OCI-LY1 (cell line): ENCODE data around the gene HIC1.

Source experiments
- EZH2 ChIP-seq: fragments of 200-600 bp; sonication (generic), shearing (Covaris generic); IDR thresholded peaks from 2 replicates; pipeline ENCODE4 v1.8.0; 2017; ENCODE audit warnings: borderline replicate concordance, mixed run types, mild to moderate bottlenecking, antibody characterized with exemption, low read length, moderate library complexity, mixed read lengths
- TF ChIP-seq, protein P1 (sequence below): fragments of 200-600 bp; sonication (generic), shearing (Covaris generic); IDR thresholded peaks from 2 replicates; pipeline ENCODE4 v1.5.1; 2017; ENCODE audit warnings: mild to moderate bottlenecking, antibody characterized with exemption, low read length, moderate library complexity, mixed read lengths

DNA sequence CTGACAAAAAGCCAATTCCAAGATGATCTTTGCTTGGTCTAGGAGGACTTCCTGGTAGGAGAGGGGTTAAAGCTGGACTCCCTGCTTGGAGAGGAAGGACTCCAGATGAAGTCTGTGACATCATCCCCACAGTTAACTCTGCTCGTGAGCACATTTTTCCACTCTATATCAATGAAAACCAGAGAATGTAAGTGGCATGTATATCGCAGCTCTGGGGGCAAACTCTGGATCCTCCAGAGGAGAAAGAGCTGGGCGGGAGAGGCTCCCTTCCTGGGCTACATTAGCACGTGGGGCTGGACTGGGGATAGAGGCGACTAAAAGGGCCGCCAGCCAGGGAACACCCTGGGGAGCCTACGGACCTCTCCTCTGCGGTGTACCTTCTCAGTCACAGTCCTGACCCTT is 34.1 kb downstream of the HIC1 start:
- TF ChIP-seq, protein P1, sequence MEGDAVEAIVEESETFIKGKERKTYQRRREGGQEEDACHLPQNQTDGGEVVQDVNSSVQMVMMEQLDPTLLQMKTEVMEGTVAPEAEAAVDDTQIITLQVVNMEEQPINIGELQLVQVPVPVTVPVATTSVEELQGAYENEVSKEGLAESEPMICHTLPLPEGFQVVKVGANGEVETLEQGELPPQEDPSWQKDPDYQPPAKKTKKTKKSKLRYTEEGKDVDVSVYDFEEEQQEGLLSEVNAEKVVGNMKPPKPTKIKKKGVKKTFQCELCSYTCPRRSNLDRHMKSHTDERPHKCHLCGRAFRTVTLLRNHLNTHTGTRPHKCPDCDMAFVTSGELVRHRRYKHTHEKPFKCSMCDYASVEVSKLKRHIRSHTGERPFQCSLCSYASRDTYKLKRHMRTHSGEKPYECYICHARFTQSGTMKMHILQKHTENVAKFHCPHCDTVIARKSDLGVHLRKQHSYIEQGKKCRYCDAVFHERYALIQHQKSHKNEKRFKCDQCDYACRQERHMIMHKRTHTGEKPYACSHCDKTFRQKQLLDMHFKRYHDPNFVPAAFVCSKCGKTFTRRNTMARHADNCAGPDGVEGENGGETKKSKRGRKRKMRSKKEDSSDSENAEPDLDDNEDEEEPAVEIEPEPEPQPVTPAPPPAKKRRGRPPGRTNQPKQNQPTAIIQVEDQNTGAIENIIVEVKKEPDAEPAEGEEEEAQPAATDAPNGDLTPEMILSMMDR = no peak
- TF ChIP-seq EZH2 = no peak
